Activated CD8-positive, alpha-beta memory T cell treated with anti-CD3 and anti-CD28 coated beads, Interleukin-2, amount 50 U/mL, for 24 hours (primary cell): ENCODE results near the gene SIX3.

Experiments used
- DNase-seq: peaks from one replicate; pipeline ENCODE4 v3.0.0-alpha.2; 2020; ENCODE audit errors: extremely low read depth

SIX3 gene

DNA sequence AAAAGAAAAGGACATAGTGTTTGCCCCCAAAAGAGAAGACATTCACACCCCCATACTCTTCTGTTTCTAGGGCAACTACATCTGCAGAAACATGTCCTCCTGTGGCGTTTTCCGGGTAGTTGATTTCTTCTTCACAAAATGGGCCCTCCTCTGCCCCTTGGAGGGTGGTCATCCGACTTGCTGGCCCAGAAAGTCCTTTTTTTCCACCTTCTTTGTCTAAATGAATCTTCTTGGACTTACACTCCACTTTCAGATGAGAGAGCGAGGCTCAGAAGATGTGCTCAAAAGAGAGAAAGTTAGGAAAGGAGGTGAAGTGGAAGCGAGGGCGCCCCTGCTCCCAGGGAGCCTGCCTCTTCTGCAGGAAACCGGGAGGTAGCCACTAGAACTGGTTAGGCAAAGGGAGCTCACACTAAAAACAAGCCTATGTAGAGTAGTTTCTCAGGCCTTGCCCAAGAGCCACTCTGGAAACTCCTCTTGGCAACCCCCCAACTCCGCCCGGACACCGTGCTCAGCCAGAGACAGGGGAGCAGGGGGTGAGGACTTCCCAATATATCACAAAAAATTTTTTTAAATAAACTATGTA lies 10.2 kb upstream of the SIX3 start:
- DNase-seq = no peak

- DNase-seq = no peak
These were observed 9.4 kb upstream of the SIX3 start for GRCh38 chr2:44932079-44932478.

DNA sequence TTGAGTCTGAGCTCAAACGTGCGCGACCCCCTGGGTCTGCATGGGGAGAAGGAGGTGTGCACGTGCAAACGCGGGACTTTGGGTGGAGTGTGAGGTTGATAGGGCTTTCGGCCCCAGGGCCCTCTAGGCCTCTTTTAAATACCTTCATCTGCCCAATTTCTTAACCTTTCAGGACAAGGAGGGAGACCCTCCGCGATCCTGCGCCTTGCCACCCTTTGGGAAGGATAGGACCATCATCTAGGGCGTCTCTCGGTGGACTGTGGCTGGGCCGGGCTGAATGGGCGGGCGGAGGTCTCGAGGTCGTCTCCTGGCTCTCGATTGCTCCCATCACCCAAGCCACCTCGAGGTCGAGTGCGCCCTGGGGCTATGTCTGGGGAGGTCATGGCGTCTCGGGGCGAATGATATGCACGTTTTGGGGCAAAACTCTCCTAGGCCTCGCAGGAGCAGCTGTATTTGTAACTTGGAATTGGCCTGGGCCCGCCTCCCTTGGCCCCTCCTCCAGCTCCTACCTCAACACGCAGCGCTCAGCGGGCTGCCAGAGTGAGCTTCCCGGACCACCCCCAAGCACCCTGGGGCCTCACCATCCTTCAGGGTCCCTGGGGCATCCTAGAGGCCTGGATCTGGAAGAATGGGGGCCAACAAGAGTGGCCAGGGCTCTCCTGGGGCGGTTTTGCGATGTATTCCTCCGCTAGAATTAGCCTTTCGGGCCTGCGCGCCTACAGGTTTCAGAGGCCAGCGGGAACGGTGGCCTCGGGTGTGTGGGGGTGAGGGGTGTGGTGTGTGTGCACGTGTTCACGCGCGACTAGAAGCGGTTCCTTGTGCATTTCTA lies 8.7 kb upstream of the SIX3 start:
- no peak for DNase-seq

- DNase-seq = no peak
These were observed 8.0 kb upstream of the SIX3 start for GRCh38 chr2:44933434-44933951.

DNA sequence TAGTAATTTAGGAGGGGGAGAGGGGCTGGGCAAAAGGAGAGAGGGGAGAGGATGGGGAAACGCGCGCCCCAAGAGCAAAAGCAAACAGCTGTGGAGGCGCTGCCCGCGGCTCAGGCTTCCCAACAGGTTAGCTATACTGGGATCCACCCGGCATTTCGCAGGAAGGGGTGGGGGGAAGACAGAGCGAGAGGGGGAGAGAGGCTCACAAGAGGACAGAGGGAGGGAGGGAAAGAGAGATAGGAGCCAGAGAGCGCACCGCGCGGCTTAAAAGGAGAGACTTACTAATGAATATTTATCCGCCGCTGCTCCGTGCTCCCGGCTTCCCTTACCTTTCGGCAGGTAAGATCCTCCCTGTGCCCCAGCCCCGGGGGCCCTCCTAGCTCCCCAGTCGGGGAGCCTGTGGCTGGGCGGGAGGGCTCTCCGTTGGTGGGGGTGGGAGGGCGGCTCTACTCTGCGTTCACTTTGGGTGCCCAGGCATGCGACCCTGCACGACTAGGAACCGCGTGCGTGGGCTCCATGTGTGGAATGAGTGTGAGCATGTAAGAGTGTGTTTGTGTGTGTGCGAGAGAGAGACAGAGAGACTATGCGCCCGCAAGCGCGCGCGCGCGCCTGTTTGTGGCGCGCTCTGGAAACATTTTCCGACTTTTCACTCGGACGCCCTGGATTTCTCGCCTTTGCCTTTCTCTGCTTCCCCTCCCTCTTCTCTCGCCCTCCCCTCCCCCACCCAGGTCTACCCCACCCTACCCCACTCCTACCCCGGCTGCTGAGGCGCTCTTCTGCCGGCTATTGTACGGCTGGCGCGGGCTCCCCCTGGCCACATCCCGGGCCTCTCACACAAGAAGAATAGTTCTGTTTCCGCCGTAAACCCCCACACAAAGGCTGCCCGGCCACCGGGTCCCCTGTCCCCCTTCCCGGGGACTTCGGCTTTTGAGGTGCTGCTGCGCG lies 7.2 kb upstream of the SIX3 start:
- DNase-seq = no peak

DNA sequence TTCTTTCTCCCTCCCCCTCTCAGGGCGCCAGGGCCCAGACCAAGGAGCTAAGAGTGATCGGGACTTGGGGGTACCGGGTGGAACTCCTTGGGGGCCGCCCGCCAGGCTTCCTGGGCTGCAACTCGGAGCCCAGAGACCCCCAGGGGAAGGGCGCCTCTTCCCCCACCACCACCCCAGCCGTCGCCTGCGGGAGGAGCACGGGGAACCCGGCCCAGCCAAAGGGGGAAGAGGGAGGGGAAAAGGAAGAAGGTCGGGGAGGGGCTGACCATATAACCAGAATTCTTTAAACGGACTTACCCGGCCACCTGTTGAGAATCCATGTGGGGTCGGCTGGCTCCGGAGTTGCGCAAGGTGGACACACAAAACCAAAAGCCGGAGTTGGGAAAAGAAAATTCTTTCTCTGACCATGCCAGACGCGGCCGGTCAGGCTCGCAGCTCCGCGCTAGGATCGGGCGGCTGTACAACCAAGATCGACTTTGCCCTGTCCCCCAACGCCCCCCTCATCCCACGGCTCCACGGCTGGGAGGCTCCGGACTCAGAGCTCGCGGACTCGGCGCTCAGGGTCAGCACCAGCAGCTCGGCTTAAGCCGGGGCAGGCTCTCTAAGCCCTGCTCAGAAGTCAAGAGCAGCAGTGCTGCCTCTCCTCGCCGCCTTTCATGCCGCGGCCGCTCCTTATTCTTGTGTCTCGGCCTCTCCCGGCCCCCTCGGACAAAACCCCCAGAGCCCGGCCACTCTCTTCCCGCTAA lies 6.3 kb upstream of the SIX3 start:
- DNase-seq = no peak

- DNase-seq = no peak
These were observed 5.8 kb upstream of the SIX3 start for GRCh38 chr2:44935729-44936098.

- no peak for DNase-seq
These were observed 5.2 kb upstream of the SIX3 start for GRCh38 chr2:44936275-44936674.

DNA sequence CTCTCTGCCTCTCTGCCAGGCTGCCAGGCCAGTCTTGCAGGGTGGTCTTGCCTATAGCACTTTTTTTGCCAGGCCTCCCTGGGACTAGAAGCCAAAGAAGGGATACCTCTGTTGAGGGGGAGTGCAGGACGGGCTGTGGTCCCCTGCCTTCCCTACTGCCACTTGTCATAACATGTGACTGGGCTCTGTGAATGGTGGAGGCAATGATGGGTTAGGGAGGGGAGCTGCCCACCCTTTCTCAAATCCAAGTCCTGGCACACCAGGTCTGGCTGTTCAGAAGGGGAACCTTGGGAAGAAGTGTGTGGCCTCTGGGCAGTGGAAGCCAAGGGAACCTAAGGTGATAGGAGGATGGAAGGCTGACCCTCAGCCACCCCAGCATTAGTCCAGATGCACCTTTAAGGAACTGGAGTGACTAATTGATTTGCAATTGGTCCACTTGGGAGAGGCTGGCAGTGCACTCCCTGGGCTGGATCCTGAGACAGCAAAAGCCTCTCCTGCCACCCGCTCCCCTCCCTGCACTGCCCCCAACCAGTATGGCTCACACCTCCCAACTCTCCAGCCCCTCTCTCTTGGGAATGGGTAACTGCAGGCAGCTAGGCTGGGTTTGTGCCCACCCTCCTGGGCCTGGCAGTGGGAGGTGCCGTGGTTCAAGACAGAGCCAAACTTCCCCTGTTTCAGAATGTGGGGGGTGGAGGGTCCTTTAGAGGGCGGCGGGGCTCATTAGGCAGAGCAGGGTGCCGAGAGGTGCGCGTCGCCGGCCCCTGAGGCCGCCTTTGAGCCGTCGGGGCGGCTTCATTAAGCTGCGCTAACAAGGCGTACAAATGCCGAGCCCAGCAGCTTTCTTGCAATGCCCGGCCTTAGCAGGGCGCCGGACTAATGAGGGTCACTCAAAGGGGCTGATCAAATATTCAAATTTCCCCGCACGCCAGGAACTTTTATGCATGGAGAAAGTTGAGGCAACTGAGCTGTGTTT lies 4.5 kb upstream of the SIX3 start:
- DNase-seq = no peak

DNA sequence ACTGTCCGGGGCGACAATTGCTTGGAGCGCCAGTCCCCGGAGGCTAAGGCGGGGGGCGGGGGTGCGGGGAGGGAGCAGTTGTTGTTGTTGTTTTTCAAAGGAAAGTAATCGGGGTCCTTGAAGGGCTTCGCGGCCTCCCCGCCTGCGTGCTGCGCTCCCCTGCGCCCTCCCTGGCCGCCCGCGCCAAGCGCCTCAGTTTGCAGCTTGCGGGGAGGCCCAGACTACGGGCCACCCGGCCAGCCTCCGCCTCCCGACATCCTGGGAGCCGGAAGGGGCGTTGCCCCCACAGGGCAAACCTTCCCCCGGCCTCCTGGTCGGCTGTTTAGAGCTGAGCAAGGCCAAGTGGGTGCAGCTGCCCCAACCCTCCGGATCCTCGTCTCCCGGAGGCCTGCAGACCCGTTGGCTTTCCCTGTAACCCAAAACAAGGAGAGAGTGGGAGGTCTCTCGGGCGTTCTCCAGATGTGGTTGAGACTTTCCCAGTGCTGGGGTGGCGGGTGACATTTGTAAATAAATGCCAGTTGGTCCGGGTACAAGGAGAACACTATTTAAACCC lies 3.7 kb upstream of the SIX3 start:
- no peak for DNase-seq

GRCh38 chr2:44938287-44939105 lies 3.0 kb upstream of the SIX3 start:
- DNase-seq = no peak

DNA sequence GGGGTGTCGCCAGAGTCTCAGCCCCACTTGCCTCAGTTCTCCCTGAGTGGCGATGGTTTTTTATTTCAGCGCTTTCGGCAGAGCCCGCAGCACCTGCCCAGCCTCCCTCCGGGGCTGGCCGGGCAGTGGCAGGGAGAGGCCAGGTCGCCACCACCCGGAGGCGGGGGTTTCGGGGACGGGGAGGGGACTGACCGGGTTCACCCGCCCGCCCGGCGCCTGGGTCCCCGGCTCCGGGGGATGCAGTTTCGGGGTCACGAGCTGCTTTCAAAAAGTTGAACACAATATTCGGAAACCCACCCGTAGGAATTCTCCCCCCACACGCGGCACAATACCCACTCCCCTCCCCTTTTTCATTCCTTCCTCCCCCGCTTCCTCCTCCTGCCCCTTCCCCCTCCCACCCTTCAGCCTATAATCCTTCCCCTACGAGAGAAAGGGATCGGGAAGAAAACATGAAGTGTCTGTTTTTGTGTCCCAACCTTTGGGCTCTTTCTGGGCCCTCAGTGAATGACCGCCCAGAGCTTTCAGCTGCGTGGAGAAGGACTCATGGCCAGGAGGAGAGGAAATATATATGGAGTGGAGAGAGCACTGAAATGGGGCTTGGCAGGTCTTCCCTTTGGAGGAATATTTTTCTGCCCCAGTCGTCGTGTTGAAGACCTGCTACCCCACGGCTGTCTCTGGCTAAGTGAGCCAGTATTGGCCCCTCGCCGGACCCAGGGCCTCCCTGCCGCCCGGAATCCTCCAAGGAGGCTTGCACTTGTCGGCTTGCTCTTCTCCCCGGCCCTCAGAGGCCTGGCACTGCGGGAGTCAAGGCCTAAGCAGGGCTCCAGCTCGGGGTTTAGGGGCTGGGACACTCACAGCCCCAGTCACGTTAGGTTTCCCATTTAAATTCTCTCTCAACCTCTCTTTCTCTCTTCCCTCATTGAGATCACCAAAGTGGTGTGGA lies 2.1 kb upstream of the SIX3 start:
- no peak for DNase-seq

- no peak for DNase-seq
These were observed 1.4 kb upstream of the SIX3 start for GRCh38 chr2:44940049-44940494.

DNA sequence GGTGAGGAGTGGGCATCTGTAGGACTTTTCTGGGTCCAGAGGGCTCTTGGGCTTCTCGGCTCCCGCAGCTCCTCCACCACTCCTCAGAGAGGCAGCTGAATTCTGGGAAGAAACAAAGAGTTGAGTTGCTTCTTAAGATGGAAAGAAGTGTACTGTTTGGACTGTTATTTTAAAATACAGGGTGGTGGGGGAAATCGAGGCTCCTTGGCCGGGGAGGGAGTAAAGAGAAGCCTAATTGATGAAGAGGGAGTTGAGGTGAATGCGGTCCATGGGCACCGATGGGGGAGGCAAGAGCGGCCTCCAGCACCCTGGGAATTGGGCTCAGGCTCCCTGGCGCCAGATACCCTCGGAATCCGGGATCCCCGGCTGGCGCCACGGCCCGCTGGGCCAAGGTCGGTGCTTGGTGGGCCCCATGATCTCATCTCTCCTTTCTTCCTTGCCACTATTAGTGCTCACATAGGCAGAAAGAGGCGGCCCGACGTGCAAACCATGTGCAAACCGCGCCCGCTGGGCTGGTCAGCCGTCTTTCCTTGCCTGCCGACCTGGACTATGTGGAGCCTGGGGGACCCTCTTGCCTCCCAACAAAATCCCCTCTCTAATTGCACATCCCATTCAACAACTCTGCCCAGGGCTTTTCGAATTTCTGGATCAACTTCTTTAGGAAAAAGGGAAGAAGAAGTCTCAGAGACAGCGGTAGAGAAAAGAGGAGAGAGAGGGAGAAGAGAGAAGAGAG lies 604 bp upstream of the SIX3 start:
- DNase-seq = no peak

- DNase-seq = no peak
These were observed 965 bp downstream of the SIX3 start for GRCh38 chr2:44942304-44943030.

GRCh38 chr2:44943031-44943692 lies 1.7 kb downstream of the SIX3 start:
- no peak for DNase-seq
